Stomach (tissue), 19 donors: Measurements from ENCODE around the gene LPAR3. TPM values are rescaled to one million over a fixed set of nuclear protein-coding genes. Genes with fewer than 3 reads are reported as not detected.

Source experiments
- DNase-seq, 2 donors: peaks; one replicate each; pipeline versions ENCODE4 v3.0.0 to v3.0.0-alpha.2; 2013 to 2019
- H3K27ac ChIP-seq, 5 donors: fragments of 200-600 bp in 4 of 5; sonication (generic) in 4 of 5; one replicate each; pipeline ENCODE4 v1.5.1; 2013 to 2019; ENCODE audit warnings: mild to moderate bottlenecking in 1 of 5, moderate library complexity in 1 of 5
- H3K27me3 ChIP-seq, 3 donors: fragments of 200-600 bp; sonication (generic); one replicate each; pipeline ENCODE4 v1.5.1; 2017 to 2019; ENCODE audit warnings: mixed run types in 1 of 3
- H3K36me3 ChIP-seq, 4 donors: fragments of 200-600 bp; sonication (generic); 1 replicate in 3 of 4; 2 replicates in 1 of 4; pipeline ENCODE4 v1.5.1; 2016 to 2019
- H3K4me1 ChIP-seq, 4 donors: fragments of 200-600 bp; sonication (generic); one replicate each; pipeline ENCODE4 v1.5.1; 2016 to 2019
- H3K4me3 ChIP-seq, 4 donors: fragments of 200-600 bp; sonication (generic) in 3 of 4; one replicate each; pipeline ENCODE4 v1.5.1; 2016 to 2019; ENCODE audit warnings: mild to moderate bottlenecking in 1 of 4
- H3K9me3 ChIP-seq, 4 donors: fragments of 200-600 bp; sonication (generic); one replicate each; pipeline ENCODE4 v1.5.1; 2016 to 2019
- EP300 ChIP-seq: sonication (generic); formaldehyde crosslinking; IDR thresholded peaks from one replicate; pipeline ENCODE4 v1.6.1; 2017; ENCODE audit warnings: antibody characterized with exemption
- POLR2A ChIP-seq, 4 donors: fragments of 450-650 bp; IDR thresholded peaks; one replicate each; pipeline ENCODE4 v1.6.1; 2016; ENCODE audit warnings: antibody characterized with exemption in 4 of 4, control low read depth in 2 of 4, mild to moderate bottlenecking in 1 of 4, moderate library complexity in 1 of 4
- POLR2AphosphoS5 ChIP-seq, 3 donors: sonication (generic); formaldehyde crosslinking; IDR thresholded peaks; one replicate each; pipeline ENCODE4 v1.6.1; 2016; ENCODE audit warnings: antibody characterized with exemption in 3 of 3
- WGBS, 5 donors: extraction: QIAGEN DNeasy Blood & Tissue Kit in 3 of 5; methylation state at CpG; one replicate each; pipeline versions ENCODE4 v1.1.5 to v1.1.7; 2013 to 2018; 5-methylcytosine and 5-hydroxymethylcytosine counted together
- intact Hi-C: fragments of 100-400 bp; cut with DNase I; formaldehyde crosslinking; loops from one replicate; pipeline ENCODE4 v1.15.1; 2023; ENCODE audit warnings: low total_unique reads
- long read RNA-seq, 10 donors: transcript quantifications; one replicate each; lab custom pipeline, GENCODE V29; 2026
- polyA plus RNA-seq, 3 donors: library from polyadenylated mRNA; stranded (reverse); fragments of 200-250 nt; gene quantifications; one replicate each; pipeline ENCODE4 v1.2.3, GENCODE V29; 2013
- total RNA-seq, 5 donors: library from RNA; depleted of rRNA; stranded (reverse); fragments of >200 nt; gene quantifications; one replicate each; pipeline versions ENCODE4 v1.1.0 to v1.2.3, GENCODE V29; 2014 to 2016
- TF ChIP-seq, protein P1 (sequence below), 7 experiments: fragments of 450-650 bp in 4 of 7; fragments of 200-600 bp in 3 of 7; sonication (generic) in 3 of 7; IDR thresholded peaks; one replicate each; pipeline ENCODE4 v1.5.1; 2016 to 2019; ENCODE audit warnings: antibody characterized with exemption in 7 of 7, control low read depth in 2 of 7, mild to moderate bottlenecking in 1 of 7
- donor health status: healthy with polysubstance abuse.
- donor health status: Bipolar disorder and iron deficiency.
- donor health status: healthy.

LPAR3 gene, protein sequence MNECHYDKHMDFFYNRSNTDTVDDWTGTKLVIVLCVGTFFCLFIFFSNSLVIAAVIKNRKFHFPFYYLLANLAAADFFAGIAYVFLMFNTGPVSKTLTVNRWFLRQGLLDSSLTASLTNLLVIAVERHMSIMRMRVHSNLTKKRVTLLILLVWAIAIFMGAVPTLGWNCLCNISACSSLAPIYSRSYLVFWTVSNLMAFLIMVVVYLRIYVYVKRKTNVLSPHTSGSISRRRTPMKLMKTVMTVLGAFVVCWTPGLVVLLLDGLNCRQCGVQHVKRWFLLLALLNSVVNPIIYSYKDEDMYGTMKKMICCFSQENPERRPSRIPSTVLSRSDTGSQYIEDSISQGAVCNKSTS
- total RNA-seq = 1 to 10 TPM in 2 of 5 donors, not detected in 3; 1.2 to 2.0 TPM
- 1 to 10 TPM in 1 of 3 donors, under 1 TPM in 2; 0.12 to 2.7 (median 0.31) TPM for polyA plus RNA-seq
- long read RNA-seq, donor 1 = 0 reads
- long read RNA-seq, donor 2, partial matches to known transcripts = 0 of 1 reads
- long read RNA-seq, donor 2, other reads (novel, unspliced or antisense) = 0 of 1 reads
- long read RNA-seq, donor 3 = 0 reads
- long read RNA-seq, donor 4 = 0 reads
- long read RNA-seq, donor 5 = 0 reads
- long read RNA-seq, donor 6 = 0 reads
- long read RNA-seq, donor 7 = 0 reads
- long read RNA-seq, donor 8, partial matches to known transcripts = 0 of 1 reads
- long read RNA-seq, donor 8, other reads (novel, unspliced or antisense) = 0 of 1 reads
- long read RNA-seq, donor 9 = 0 reads
- long read RNA-seq, donor 10 = 0 reads

DNA sequence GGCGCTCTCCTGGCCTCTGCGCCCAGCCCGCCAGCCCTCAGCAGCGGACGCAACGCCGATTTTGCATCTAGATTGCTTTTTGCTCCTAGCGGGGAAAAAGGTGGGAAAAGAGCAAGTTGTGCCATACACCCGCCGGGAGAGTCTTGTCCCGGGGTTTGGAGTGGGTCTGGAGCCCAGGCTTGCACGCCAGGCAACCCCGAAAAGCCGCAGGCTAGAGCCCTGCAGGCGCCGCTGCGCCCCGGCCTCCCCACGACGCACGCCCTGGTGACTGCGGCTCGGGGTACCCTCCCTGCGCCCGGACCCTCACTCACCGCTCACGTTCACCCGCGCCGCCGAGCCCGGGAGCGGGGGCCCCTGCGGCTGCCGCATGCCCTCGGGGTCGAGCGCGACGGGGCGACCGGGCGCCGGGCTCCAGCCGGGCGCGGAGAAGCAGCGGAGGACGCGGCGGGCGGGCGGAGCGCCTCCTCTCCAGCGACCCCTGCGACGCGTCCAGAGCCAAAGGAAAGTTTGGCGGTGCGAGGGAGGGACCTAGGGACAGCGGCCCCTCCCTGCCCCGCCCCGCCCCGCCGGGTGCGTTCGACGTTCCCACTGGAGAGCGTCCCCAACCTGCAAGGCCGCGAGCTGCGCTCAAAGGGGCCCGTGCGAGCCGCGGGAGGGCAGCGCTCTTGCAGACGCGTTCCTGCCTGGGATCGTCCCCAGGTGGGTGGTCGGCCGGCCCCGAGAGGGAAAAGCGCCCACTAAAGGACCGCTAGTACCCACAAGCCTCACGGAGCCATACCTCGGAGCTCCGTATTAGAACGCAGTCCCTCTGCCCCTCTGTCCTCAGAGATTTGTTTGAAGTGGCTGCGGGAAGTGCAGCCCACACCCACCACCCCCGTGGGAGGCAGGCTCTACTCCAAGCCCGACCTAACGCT, at the start of gene LPAR3:
Gene LPAR3, minus strand, starts transcription at position 502 of the 914 bp plus-strand sequence. CDS start 27,086 bp downstream, outside the sequence.
- WGBS, 5 donors = 1 to 6% (median 2%) methylated on average over 29 to 93 of the region's 93 CpGs
- DNase-seq = peak in 1 of 2 donors; percentile 76
- Histone ChIP-seq H3K36me3 (no peaks in the 10 kb centered on the region), H3K4me1 (peaks cover 10 to 15% (median 14%) of the 10 kb centered on the region in 4 donors), H3K27ac (no peak within 1 kb of the TSS), H3K27me3 (peaks cover 11 to 53% (median 20%) of the 10 kb centered on the region in 3 donors), H3K9me3 (no peaks in the 10 kb centered on the region), H3K4me3 (peak within 1 kb of the TSS; percentile 30 to 54 (median 40))
- TF ChIP-seq EP300 (no peak), POLR2AphosphoS5 (IDR thresholded peaks at IDR 0.05) (no peak), POLR2A (IDR thresholded peaks at IDR 0.05) (no peak)
- TF ChIP-seq, protein P1, sequence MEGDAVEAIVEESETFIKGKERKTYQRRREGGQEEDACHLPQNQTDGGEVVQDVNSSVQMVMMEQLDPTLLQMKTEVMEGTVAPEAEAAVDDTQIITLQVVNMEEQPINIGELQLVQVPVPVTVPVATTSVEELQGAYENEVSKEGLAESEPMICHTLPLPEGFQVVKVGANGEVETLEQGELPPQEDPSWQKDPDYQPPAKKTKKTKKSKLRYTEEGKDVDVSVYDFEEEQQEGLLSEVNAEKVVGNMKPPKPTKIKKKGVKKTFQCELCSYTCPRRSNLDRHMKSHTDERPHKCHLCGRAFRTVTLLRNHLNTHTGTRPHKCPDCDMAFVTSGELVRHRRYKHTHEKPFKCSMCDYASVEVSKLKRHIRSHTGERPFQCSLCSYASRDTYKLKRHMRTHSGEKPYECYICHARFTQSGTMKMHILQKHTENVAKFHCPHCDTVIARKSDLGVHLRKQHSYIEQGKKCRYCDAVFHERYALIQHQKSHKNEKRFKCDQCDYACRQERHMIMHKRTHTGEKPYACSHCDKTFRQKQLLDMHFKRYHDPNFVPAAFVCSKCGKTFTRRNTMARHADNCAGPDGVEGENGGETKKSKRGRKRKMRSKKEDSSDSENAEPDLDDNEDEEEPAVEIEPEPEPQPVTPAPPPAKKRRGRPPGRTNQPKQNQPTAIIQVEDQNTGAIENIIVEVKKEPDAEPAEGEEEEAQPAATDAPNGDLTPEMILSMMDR (IDR thresholded peaks at IDR 0.05) = no peak
- intact Hi-C loops = no loop called here

DNA sequence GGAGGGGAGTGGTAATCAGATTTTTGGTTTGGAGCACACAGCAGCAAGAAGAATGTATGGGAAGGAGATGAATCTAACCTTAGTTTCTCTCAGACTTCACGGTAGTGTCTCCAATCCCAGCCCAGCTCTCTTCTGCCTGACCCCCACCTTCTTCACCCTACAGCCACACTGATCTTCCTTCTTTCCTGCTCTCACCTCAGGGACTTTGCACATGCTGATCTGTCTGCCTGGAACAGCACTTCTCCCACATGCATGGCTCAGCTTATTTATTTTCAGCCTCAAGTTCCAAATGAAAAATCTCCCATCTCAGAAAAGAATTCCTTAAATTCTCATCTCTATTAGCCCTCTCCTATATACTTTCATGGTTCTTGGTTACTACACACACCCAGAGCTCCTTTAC, 48.8 kb upstream of the LPAR3 start:
- H3K27ac ChIP-seq = no peak overlapping the region
- peaks cover 4 to 16% (median 8%) of the 10 kb centered on the region in 4 donors for H3K4me1 ChIP-seq
- DNase-seq = no peak
- TF ChIP-seq POLR2A (IDR thresholded peaks at IDR 0.05) = no peak
- TF ChIP-seq, protein P1 (IDR thresholded peaks at IDR 0.05) = no peak
- TF ChIP-seq EP300 = no peak
- TF ChIP-seq POLR2AphosphoS5 (IDR thresholded peaks at IDR 0.05) = no peak
- WGBS, 5 donors = 68 to 91% (median 88%) methylated on average over 1 of the region's 1 CpG
- no peak overlapping the region for H3K4me3 ChIP-seq
- no peaks in the 10 kb centered on the region for H3K9me3 ChIP-seq
- no peaks in the 10 kb centered on the region for H3K27me3 ChIP-seq
- intact Hi-C loops = loop anchor here (10.0 kb wide), 1 partner anchor 313 kb away; the partner anchor contains the start of gene C1orf52
- H3K36me3 ChIP-seq = no peaks in the 10 kb centered on the region

DNA sequence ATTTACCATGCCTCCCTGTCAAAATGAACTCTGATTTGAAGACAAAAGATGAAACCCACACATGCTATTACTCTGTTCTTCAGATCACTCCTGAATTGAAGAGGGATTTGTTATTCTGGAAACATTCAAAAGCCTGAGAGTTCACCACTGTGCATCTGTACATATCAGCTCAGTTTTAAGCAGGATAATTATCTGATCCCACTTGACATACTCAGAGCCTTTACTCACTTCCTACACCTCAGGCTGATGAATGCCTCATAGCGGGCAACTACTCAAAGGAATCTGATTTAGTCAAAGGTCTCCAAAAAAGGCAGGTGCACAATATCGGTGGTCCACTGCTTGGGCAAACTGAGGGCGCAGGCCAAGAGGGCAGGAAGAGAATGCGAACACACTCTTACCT, 47.5 kb upstream of the LPAR3 start:
- peaks cover 0 to 10% (median 5%) of the 10 kb centered on the region in 4 donors for H3K4me1 ChIP-seq
- no peak overlapping the region for H3K4me3 ChIP-seq
- no peaks in the 10 kb centered on the region for H3K36me3 ChIP-seq
- no peaks in the 10 kb centered on the region for H3K9me3 ChIP-seq
- WGBS, 5 donors = 76 to 85% (median 82%) methylated on average over 4 of the region's 4 CpGs
- intact Hi-C loops = loop anchor here (10.0 kb wide), 1 partner anchor 314 kb away; the partner anchor contains the start of gene C1orf52
- no peak overlapping the region for H3K27ac ChIP-seq
- DNase-seq = no peak
- TF ChIP-seq, protein P1 (IDR thresholded peaks at IDR 0.05) = no peak
- no peak for TF ChIP-seq EP300
- TF ChIP-seq POLR2A (IDR thresholded peaks at IDR 0.05) = no peak
- TF ChIP-seq POLR2AphosphoS5 (IDR thresholded peaks at IDR 0.05) = no peak
- H3K27me3 ChIP-seq = no peaks in the 10 kb centered on the region
